ENCODE measurements around the gene SETD2.

DNA sequence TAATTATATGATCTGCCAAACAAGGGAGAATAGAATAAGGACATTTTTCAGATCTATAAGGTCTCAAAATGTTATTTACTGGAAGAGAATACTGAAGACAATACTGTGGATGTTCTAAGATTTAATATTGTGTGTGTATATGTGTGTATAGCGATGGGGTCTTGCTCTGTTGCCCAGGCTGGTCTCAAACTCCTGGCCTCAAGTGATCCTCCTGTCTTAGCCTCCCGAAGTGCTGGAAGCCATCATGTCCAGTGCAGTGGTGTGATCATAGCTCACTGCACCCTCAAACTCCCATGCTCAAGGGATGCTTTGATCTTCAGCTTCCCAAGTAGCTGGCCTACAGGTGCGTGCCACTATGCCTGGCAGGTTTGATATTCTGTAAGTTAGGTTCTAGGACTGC lies 93.1 kb downstream of the SETD2 start:
- TF ChIP-seq, protein P1, sequence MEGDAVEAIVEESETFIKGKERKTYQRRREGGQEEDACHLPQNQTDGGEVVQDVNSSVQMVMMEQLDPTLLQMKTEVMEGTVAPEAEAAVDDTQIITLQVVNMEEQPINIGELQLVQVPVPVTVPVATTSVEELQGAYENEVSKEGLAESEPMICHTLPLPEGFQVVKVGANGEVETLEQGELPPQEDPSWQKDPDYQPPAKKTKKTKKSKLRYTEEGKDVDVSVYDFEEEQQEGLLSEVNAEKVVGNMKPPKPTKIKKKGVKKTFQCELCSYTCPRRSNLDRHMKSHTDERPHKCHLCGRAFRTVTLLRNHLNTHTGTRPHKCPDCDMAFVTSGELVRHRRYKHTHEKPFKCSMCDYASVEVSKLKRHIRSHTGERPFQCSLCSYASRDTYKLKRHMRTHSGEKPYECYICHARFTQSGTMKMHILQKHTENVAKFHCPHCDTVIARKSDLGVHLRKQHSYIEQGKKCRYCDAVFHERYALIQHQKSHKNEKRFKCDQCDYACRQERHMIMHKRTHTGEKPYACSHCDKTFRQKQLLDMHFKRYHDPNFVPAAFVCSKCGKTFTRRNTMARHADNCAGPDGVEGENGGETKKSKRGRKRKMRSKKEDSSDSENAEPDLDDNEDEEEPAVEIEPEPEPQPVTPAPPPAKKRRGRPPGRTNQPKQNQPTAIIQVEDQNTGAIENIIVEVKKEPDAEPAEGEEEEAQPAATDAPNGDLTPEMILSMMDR (IDR thresholded peaks at IDR 0.05): no peak
- no peak for TF ChIP-seq POLR2A (IDR thresholded peaks at IDR 0.05)

Data from uterus (tissue), 2 donors.